ENCODE results near the gene HMBS. TPM values are rescaled to one million over a fixed set of nuclear protein-coding genes. Genes with fewer than 3 reads are reported as not detected.

HMBS gene
- total RNA-seq, 1 experiment from 2014 or later, result 94.9 TPM

GRCh38 chr11:119054418-119054817 lies 30.3 kb upstream of the HMBS start:
- BruUV-seq (replicated peaks), result no TSS peak

GRCh38 chr11:119055901-119056300 lies 28.8 kb upstream of the HMBS start:
- no peaks in the 10 kb centered on the region for H3K27me3 ChIP-seq (replicated peaks; ENCODE audit: control insufficient read depth, insufficient read depth, low read length)
- ChIA-PET POLR2A (interaction anchor here (0.5 to 2.0 kb wide), 15 partner anchors 9 to 359 kb away, joined by 3 to 18 read pairs (median 4); partner anchors contain the start of genes CBL, DPAGT1, HMBS and SLC37A4), CTCF (interaction anchor here (0.6 to 3.5 kb wide), 5 partner anchors 12 to 150 kb away, joined by 3 to 25 read pairs (median 3); partner anchors contain the start of genes CBL, SLC37A4 and VPS11)
- Mint-ChIP-seq H3K4me3 (ENCODE audit: unreplicated experiment) (peak overlapping the region; percentile 88), H3K36me3 (ENCODE audit: insufficient read depth, unreplicated experiment) (peaks cover 66% of the 10 kb centered on the region), H3K27me3 (ENCODE audit: insufficient read depth, unreplicated experiment) (no peaks in the 10 kb centered on the region), H3K4me1 (ENCODE audit: low read depth, unreplicated experiment) (peaks cover 20% of the 10 kb centered on the region), H3K9me3 (ENCODE audit: unreplicated experiment) (no peaks in the 10 kb centered on the region), H3K27ac (ENCODE audit: unreplicated experiment) (peak overlapping the region; percentile 98)
- DNase-seq, result no peak
- H3K4me1 ChIP-seq, result peaks cover 10% of the 10 kb centered on the region
- peak in 1 of 2 experiments; percentile 7 for TF ChIP-seq CTCF (IDR thresholded peaks at IDR 0.05; ENCODE audit: insufficient read depth in 1 of 2, low read depth in 1 of 2, low read length in 1 of 2, severe bottlenecking in 1 of 2, unreplicated experiment in 1 of 2)
- no TSS peak for BruUV-seq (replicated peaks)
- peak overlapping the region; percentile 94 for H3K4me3 ChIP-seq (ENCODE audit: low read depth, low read length)
- peaks cover 15% of the 10 kb centered on the region for H3K36me3 ChIP-seq (ENCODE audit: control insufficient read depth, insufficient read depth, low read length)
- intact Hi-C loops (cut with micrococcal nuclease; ENCODE audit: unreplicated experiment), result no loop called here
- no peaks in the 10 kb centered on the region for H3K9me3 ChIP-seq

More at GRCh38 chr11:119054418-119054817, 30.3 kb upstream of the HMBS start:
- TF ChIP-seq CTCF (IDR thresholded peaks at IDR 0.05; ENCODE audit: insufficient read depth in 1 of 2, low read depth in 1 of 2, low read length in 1 of 2, severe bottlenecking in 1 of 2, unreplicated experiment in 1 of 2), result no peak
- H3K4me3 ChIP-seq (ENCODE audit: low read depth, low read length), result no peak overlapping the region
- H3K9me3 Mint-ChIP-seq (ENCODE audit: unreplicated experiment), result no peaks in the 10 kb centered on the region
- H3K4me3 Mint-ChIP-seq (ENCODE audit: unreplicated experiment), result peak overlapping the region; percentile 26
- H3K27ac Mint-ChIP-seq (ENCODE audit: unreplicated experiment), result no peak overlapping the region
- H3K4me1 ChIP-seq, result peaks cover 10% of the 10 kb centered on the region
- intact Hi-C loops (cut with micrococcal nuclease; ENCODE audit: unreplicated experiment), result no loop called here
- H3K9me3 ChIP-seq, result no peaks in the 10 kb centered on the region
- peaks cover 80% of the 10 kb centered on the region for H3K36me3 Mint-ChIP-seq (ENCODE audit: insufficient read depth, unreplicated experiment)
- H3K36me3 ChIP-seq (ENCODE audit: control insufficient read depth, insufficient read depth, low read length), result peaks cover 15% of the 10 kb centered on the region
- ChIA-PET POLR2A (no interaction called here), CTCF (interaction anchor here (1.3 kb wide), 1 partner anchor 31 kb away, joined by 3 read pairs; the partner anchor contains the start of gene HMBS)
- no peaks in the 10 kb centered on the region for H3K27me3 Mint-ChIP-seq (ENCODE audit: insufficient read depth, unreplicated experiment)
- H3K4me1 Mint-ChIP-seq (ENCODE audit: low read depth, unreplicated experiment), result peaks cover 20% of the 10 kb centered on the region
- DNase-seq, result no peak
- H3K27me3 ChIP-seq (replicated peaks; ENCODE audit: control insufficient read depth, insufficient read depth, low read length), result no peaks in the 10 kb centered on the region

- Histone ChIP-seq H3K27me3 (replicated peaks; ENCODE audit: control insufficient read depth, insufficient read depth, low read length) (no peaks in the 10 kb centered on the region), H3K36me3 (ENCODE audit: control insufficient read depth, insufficient read depth, low read length) (peaks cover 15% of the 10 kb centered on the region), H3K9me3 (no peaks in the 10 kb centered on the region), H3K4me1 (peaks cover 10% of the 10 kb centered on the region), H3K4me3 (ENCODE audit: low read depth, low read length) (peak overlapping the region; percentile 94)
- H3K27ac Mint-ChIP-seq (ENCODE audit: unreplicated experiment), result peak overlapping the region; percentile 98
- peaks cover 20% of the 10 kb centered on the region for H3K4me1 Mint-ChIP-seq (ENCODE audit: low read depth, unreplicated experiment)
- intact Hi-C loops (cut with micrococcal nuclease; ENCODE audit: unreplicated experiment), result no loop called here
- POLR2A ChIA-PET, result interaction anchor here (0.5 to 2.0 kb wide), 18 partner anchors 9 to 1986 kb away, joined by 3 to 18 read pairs (median 4); partner anchors contain the start of genes CBL, DPAGT1, HMBS and SLC37A4
- no TSS peak for BruUV-seq (replicated peaks)
- CTCF ChIA-PET, result interaction anchor here (0.7 to 3.5 kb wide), 5 partner anchors 11 to 150 kb away, joined by 3 to 25 read pairs (median 3); partner anchors contain the start of genes CBL, NHERF4 and VPS11
- peak overlapping the region; percentile 88 for H3K4me3 Mint-ChIP-seq (ENCODE audit: unreplicated experiment)
- H3K9me3 Mint-ChIP-seq (ENCODE audit: unreplicated experiment), result no peaks in the 10 kb centered on the region
- no peak for TF ChIP-seq CTCF (IDR thresholded peaks at IDR 0.05; ENCODE audit: insufficient read depth in 1 of 2, low read depth in 1 of 2, low read length in 1 of 2, severe bottlenecking in 1 of 2, unreplicated experiment in 1 of 2)
- no peaks in the 10 kb centered on the region for H3K27me3 Mint-ChIP-seq (ENCODE audit: insufficient read depth, unreplicated experiment)
- H3K36me3 Mint-ChIP-seq (ENCODE audit: insufficient read depth, unreplicated experiment), result peaks cover 60% of the 10 kb centered on the region
- peak in 1 of 2 experiments; percentile 57 for DNase-seq
Observed at GRCh38 chr11:119056421-119056999, 28.2 kb upstream of the HMBS start.
